ENCODE data around the gene SLC22A31. TPM values are rescaled to one million over a fixed set of nuclear protein-coding genes. Genes with fewer than 3 reads are reported as not detected.

Gene SLC22A31
- total and polyA plus RNA-seq, 9 of the 15 experiments (the other 6 are each of a cell fraction or from before 2014, with no cell fraction given): 0.29 to 2.2 (median 0.47) TPM; not detected in 3

- CTCF ChIA-PET (ENCODE audit: low intra/inter-chr PET ratio): interaction anchor here (0.6 kb wide), 1 partner anchor 391 kb away, joined by 4 read pairs; no protein-coding TSS in a partner anchor
- Histone ChIP-seq H3K9me3 (replicated peaks; ENCODE audit: control insufficient read depth, insufficient read depth, low read depth, low read length) (no peaks in the 10 kb centered on the region; the same call in 1 of the 2 replicates), H3K9me1 (ENCODE audit: control insufficient read depth, insufficient read depth, low read length) (no peaks in the 10 kb centered on the region), H3K4me3 (peak overlapping the region; percentile 56), H3K27ac (ENCODE audit: extremely low read depth, low read depth, low read length) (peak overlapping the region; percentile 59; the same call in 1 of the 3 replicates), H3K79me2 (ENCODE audit: control insufficient read depth, insufficient read depth, low read length) (no peaks in the 10 kb centered on the region), H2AFZ (ENCODE audit: low read depth, low read length) (peak overlapping the region; percentile 67), H3K36me3 (ENCODE audit: control insufficient read depth, insufficient read depth, low read length) (no peaks in the 10 kb centered on the region), H3K4me1 (replicated peaks in 1 of 2; ENCODE audit: control insufficient read depth in 2 of 2, insufficient read depth in 2 of 2, low read length in 2 of 2) (peaks cover 0 to 35% of the 10 kb centered on the region in 2 experiments; a peak in 3 of 5 replicates), H3K27me3 (ENCODE audit: control insufficient read depth in 2 of 2, insufficient read depth in 2 of 2, low read length in 2 of 2) (no peaks in the 10 kb centered on the region), H3K9ac (ENCODE audit: insufficient read depth in 1 of 2, low read depth in 2 of 2, low read length in 2 of 2) (peak overlapping the region; percentile 51 to 88), H3K4me2 (ENCODE audit: insufficient read depth, low read length) (peak overlapping the region; percentile 72), H4K20me1 (replicated peaks; ENCODE audit: control insufficient read depth, insufficient read depth, low read length) (no peaks in the 10 kb centered on the region)
- no TSS peak for BruUV-seq (replicated peaks)
- ATAC-seq (peak; percentile 99), DNase-seq (ENCODE audit: extremely low read depth in 1 of 4, low spot score in 3 of 4) (peak; percentile 88 to 100 (median 100)), FAIRE-seq (peak; percentile 67)
- in situ Hi-C loops (cut with MboI): no loop called here
- intact Hi-C loops (cut with micrococcal nuclease): loop anchor here (2.0 kb wide), 1 partner anchor 42 kb away; no protein-coding TSS in a partner anchor
- POLR2A ChIA-PET: interaction anchor here (0.6 to 1.3 kb wide), 3 partner anchors 20 to 411 kb away, joined by 3 to 5 read pairs (median 3); no protein-coding TSS in a partner anchor
- WGBS (ENCODE audit: insufficient coverage, low coverage, missing lambda C conversion rate): 24% methylated on average over 31 of the region's 78 CpGs
- 0 out of 2 replicates have a peak, but pooled peaks have one; percentile 50 for TF ChIP-seq SAFB (IDR thresholded peaks at IDR 0.05; ENCODE audit: borderline replicate concordance, low read depth, low read length)
- TF ChIP-seq TBP (optimal IDR thresholded peaks at IDR 0.05; ENCODE audit: low read depth, low read length): peak; percentile 16
- peak; percentile 54; the same call in 1 of the 2 replicates for TF ChIP-seq PHF8 (IDR thresholded peaks at IDR 0.05; ENCODE audit: borderline replicate concordance, low read length)
- TF ChIP-seq KDM5B (IDR thresholded peaks at IDR 0.05; ENCODE audit: insufficient replicate concordance, low read depth, low read length): peak; percentile 42
- TF ChIP-seq ZNF316 (IDR thresholded peaks at IDR 0.05): no peak
- no peak for TF ChIP-seq ZZZ3 (IDR thresholded peaks at IDR 0.05)
- TF ChIP-seq ZBTB12 (CRISPR knock-in tag; IDR thresholded peaks at IDR 0.05): no peak
- no peak for TF ChIP-seq ZHX1 (conservative IDR thresholded peaks at IDR 0.05; ENCODE audit: low read length)
- 0 out of 2 replicates have a peak, but pooled peaks have one; percentile 11 for TF ChIP-seq ETS1 (conservative IDR thresholded peaks at IDR 0.05; ENCODE audit: control insufficient read depth, low read depth, low read length)
- TF ChIP-seq NR2C2 (CRISPR knock-in tag; IDR thresholded peaks at IDR 0.05): no peak
- no peak for TF ChIP-seq NR2C2 (tag; IDR thresholded peaks at IDR 0.05)
- peak; percentile 26 for TF ChIP-seq PHF20 (IDR thresholded peaks at IDR 0.05; ENCODE audit: partially characterized antibody)
- no peak for TF ChIP-seq SNRNP70 (optimal IDR thresholded peaks at IDR 0.05; ENCODE audit: low read depth, low read length)
- 0 out of 2 replicates have a peak, but pooled peaks have one; percentile 3 for TF ChIP-seq EGR1 (conservative IDR thresholded peaks at IDR 0.05)
- peak; percentile 71 for TF ChIP-seq POLR2G (IDR thresholded peaks at IDR 0.05; ENCODE audit: low read depth, low read length)
- TF ChIP-seq MAX (CRISPR knock-in tag; IDR thresholded peaks at IDR 0.05): peak; percentile 40
Measured at GRCh38 chr16:89246903-89247733, 46.8 kb upstream of the SLC22A31 start.
